ENCODE measurements around the gene RREB1.

Gene RREB1

DNA sequence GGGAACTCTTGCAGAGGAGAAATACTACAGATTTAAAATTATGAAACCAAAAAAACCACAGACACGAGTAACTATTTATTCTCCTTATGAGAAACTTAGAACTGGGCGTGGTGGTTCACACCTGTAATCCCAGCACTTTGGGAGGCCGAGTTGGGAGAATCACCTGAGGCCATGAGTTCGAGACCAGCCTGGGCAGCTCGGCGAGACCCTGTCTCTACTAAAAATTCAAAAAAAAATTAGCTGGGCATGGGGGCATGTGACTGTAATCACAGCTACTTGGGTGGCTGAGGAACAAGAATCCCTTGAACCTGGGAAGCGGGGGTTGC is 168.4 kb downstream of the RREB1 start:
- H3K27ac ChIP-seq = no peak overlapping the region
- TF ChIP-seq CTCF (conservative IDR thresholded peaks at IDR 0.05) = peak; percentile 63
- no peak for TF ChIP-seq ZFX (IDR thresholded peaks at IDR 0.05)

GRCh38 chr6:7282097-7282906 is 174.5 kb downstream of the RREB1 start:
- no peak overlapping the region for H3K27ac ChIP-seq
- TF ChIP-seq CTCF (conservative IDR thresholded peaks at IDR 0.05) = no peak
- TF ChIP-seq ZFX (IDR thresholded peaks at IDR 0.05) = no peak

GRCh38 chr6:7283676-7284075 is 175.9 kb downstream of the RREB1 start:
- no peak overlapping the region for H3K27ac ChIP-seq
- TF ChIP-seq ZFX (IDR thresholded peaks at IDR 0.05) (no peak), CTCF (conservative IDR thresholded peaks at IDR 0.05) (no peak)

DNA sequence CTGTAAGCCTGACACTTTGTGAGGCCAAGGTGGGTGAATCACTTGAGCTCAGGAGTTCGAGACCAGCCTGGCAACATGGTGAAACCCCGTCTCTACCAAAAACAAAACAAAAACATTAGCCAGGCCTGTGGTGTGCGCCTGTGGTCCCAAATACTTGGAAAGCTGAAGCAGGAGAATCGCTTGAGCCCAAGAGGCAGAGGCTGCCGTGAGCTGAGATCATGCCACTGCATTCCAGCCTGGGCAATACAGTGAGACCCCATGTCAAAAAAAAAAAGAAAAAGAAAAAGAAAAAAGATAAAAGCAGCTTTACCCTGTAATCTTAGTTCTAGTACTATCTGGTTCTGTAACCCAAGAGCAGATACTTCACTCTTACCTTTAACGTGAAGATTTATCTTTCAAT is 177.7 kb downstream of the RREB1 start:
- no peak overlapping the region for H3K27ac ChIP-seq
- no peak for TF ChIP-seq ZFX (IDR thresholded peaks at IDR 0.05)

DNA sequence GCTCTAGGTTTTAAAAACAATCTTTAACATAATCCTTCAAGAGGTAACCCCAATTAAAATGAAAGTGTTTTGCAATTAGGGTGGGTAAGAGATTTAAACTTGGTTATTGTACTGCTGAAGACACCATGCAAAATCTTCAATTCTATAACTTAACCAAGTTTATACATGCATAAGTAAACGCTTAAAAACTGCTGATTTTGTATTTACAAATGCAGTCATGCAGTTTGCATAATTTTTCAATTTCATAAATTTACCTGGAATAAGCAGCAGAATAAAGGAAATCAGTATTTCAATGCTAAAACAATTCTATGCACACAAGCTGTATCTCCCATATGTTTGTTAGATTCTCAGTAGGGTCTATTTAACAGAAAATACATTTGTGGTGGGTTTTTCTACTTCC is 182.3 kb downstream of the RREB1 start:
- no peak overlapping the region for H3K27ac ChIP-seq
- TF ChIP-seq ZFX (IDR thresholded peaks at IDR 0.05) (no peak), CTCF (conservative IDR thresholded peaks at IDR 0.05) (no peak)

DNA sequence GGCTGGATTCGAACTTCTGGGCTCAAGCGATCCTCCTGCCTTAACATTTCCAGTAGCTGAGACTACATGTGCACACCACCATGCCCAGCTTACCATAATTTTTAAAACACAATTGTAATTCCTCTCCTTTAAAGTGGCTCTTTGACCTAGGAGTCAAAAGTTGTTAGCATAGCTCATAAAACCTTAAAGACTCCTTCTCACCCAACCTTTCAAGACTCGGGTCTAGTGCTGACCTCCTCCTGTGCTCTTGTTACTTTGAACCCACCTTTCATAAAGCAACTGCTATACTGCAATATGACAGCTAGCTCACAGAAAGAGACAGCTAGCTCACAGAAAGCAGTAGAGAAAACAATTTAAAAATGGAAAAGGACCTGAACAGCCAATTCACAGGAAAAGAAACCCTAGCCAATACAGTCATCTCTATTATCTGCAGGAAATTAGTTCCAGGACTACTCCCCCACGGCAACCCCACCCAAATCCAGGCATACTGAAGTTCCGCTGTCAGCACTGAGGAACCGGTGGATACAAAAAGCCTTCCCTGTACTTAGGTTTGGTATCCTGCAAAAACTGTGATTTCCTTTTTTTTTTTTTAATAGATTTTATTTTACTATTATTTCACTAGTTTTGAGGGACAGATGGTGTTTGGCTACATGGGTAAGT is 185.0 kb downstream of the RREB1 start:
- no peak overlapping the region for H3K27ac ChIP-seq
- TF ChIP-seq ZFX (IDR thresholded peaks at IDR 0.05) (no peak), CTCF (conservative IDR thresholded peaks at IDR 0.05) (no peak)

DNA sequence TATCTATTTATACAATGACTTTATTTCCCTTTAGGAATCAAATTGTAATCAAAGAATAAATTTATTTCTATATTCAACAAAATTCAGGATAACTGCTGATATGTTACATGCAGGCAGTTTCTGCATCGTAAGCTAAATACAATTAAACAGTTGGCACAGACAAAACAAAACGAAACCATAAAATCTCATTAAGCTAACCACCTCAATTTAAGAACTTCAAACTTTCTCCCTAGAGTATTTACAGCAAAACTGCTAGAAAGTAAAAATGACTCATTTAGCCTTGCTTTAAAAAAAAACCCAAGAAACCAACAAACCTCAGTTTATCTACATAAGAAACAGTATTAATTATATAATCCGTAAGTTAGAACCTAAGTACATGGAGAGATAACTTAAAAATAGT is 188.2 kb downstream of the RREB1 start:
- H3K27ac ChIP-seq = no peak overlapping the region
- TF ChIP-seq CTCF (conservative IDR thresholded peaks at IDR 0.05) (no peak), ZFX (IDR thresholded peaks at IDR 0.05) (no peak)

DNA sequence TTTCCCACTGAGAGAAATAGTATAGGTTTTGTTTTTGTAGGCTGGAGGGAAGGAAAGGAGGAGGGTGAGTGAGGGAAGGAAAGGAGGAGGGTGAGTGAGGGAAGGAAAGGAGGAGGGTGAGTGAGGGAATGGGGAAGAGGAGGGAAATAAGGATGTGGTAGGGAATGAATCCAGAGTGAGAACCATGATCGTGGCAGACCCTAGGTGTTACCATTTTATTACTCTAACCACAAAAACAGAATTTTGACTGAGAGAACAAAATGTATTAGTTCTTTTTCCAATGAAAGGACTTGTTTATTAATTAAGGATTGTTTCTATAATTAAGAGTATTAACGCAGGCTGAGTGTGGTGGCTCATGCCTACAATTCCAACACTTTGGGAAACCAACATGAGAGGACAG is 188.8 kb downstream of the RREB1 start:
- no peak for TF ChIP-seq CTCF (conservative IDR thresholded peaks at IDR 0.05)
- TF ChIP-seq ZFX (IDR thresholded peaks at IDR 0.05) = no peak
- H3K27ac ChIP-seq = no peak overlapping the region
